DMS114 treated with DMSO at 0.1 percent for 48 hours (cell line): Measurements from ENCODE around the gene ZNF70.

ENCODE experiments used
- DNase-seq: peaks from one replicate; lab custom pipeline; 2025; ENCODE audit not compliant: unreplicated experiment; lab: John Stamatoyannopoulos, UW

ZNF70 gene

GRCh38 chr22:23779731-23780130 lies 28.8 kb upstream of the ZNF70 start:
- DNase-seq, result no peak

GRCh38 chr22:23779083-23779482 lies 28.2 kb upstream of the ZNF70 start:
- no peak for DNase-seq

DNA sequence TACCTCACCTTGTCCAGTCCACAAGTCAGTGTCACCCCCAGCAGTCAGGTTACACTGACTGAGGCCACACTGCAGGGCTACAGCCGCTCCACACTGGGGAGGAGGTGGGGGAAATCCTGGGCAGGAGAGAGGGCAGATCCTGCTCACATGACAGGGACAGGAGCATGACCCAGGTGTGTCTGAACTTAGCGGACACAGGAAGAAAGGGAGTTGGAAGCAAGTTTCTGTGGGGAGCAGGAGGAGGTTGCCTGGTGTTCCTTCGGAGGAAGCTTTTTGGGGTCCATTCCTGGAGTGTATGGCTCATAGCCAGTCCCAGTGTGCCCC lies 27.6 kb upstream of the ZNF70 start:
- no peak for DNase-seq

- DNase-seq, result no peak
Measured at GRCh38 chr22:23777776-23778576, 27.1 kb upstream of the ZNF70 start.

DNA sequence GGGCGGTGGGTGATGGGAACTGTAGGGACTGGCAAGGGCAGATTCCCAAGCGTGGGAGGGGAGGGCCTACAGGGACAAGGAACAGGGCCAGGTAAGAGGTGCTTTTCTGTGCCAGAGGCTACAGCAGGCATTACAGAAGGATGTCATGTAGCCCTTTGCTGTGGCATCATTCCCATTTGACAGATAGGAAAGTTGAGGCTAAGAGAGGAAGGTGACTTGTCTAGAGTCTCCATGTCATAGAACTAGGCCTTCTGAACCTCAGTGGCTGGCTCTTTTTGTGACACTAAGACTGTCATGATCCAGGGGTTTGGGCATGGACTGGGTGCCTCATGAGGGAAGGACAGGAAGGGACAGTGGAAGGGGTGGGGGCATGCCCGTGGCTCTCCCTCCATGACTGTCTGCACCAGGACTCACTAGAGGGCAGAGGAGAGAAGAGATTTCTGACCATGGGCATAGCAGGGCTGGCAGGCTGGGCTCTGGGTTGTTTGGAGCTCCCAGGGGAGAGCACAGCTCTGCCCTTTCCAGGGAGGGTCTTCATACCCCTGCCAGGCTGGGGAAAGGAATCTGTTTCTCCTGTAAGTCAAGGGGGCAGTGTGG lies 25.0 kb upstream of the ZNF70 start:
- no peak for DNase-seq

GRCh38 chr22:23774922-23775436 lies 24.1 kb upstream of the ZNF70 start:
- no peak for DNase-seq

DNA sequence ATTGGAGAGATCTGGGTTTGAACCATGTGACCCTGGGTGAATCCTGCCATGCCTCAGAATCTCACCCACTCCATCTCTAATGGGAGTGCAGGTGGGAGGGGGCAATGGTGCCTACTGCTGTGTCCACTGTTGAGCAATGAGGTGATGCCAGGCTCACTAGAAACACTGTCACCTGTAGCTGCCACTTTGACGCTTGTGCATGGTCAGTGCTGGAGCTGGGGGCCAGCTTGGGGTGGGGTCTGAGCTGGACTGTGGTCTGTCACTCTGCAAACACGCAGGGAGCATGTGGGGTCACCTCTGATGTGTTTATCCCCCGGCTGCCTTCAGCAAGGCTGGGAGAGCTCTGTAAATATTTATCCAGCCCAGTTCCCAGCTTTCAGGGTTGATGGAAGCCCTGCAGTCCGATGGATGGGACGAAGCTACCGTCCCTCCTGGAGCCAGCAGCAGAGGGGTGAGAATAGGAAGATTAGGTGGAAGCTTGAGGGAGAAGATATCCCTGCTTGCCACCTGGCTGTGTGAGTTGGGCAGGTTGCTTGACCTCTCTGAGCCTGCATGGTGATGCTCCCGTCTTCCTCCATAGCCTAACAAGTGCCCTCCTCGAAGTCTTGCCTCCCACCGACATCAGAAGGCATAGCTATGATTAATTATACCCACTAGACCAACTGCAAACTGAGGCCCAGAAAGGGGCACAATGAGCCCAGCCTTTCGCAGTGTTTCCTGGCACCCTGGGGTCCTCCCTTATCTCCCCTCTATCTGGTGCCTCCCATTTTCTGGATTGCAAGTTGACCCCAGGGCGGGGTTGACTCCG lies 23.4 kb upstream of the ZNF70 start:
- no peak for DNase-seq

GRCh38 chr22:23773483-23774113 lies 22.7 kb upstream of the ZNF70 start:
- DNase-seq, result no peak

DNA sequence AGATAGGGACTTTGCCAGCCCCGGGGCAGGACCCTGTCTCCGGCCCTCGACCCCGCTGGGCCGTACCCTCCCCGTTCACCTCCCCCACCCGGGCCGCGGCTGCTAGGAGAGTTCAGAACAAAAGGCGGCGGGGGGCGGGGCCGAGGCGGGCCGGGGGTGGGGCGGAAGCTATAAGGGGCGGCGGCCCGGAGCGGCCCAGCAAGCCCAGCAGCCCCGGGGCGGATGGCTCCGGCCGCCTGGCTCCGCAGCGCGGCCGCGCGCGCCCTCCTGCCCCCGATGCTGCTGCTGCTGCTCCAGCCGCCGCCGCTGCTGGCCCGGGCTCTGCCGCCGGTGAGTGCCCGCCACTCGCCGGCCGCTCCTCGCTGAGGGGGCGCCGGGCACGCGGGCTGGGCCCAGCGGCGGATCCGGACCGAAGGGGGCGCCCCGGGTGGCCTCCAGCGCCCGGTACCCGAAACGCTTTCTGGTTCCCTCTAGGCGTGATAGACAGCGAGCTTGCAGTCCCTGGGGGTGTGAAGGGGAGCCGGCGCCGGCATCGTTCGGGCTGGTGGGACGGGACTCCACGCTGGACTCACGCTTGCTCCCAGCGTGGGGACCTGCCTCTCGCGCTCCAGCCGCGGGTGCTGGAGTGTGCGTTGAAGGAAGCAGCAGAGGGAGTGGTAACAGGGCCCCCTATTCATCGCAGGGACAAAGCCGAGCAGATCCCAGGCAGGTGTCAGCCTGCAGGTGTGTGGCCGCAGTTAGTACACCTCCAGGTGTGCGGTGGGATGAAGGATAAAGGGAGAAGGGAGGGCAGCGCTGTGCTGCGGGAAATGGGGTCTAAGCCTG lies 21.9 kb upstream of the ZNF70 start, which contains the start of gene MMP11:
MMP11 (plus strand) TSS at position 201 of the 825 bp plus-strand sequence; CDS start at position 223, 22 bp downstream.
- no peak for DNase-seq

DNA sequence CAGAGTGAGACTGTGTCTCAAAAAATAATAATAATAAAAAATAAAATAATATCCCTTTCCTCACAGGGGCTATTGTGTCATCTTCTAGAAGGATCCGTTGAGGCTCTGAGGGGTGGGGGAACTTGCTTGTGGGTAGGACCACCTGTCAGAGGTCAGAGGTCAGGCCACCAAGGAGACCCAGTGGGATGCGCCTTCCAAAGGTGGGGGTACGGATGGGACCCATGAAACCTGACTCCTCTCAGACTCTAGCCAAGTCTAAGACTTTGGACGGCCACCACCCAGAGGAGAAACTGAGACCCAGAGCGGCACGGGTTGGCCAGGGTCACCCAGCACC lies 21.4 kb upstream of the ZNF70 start:
- DNase-seq, result no peak

DNA sequence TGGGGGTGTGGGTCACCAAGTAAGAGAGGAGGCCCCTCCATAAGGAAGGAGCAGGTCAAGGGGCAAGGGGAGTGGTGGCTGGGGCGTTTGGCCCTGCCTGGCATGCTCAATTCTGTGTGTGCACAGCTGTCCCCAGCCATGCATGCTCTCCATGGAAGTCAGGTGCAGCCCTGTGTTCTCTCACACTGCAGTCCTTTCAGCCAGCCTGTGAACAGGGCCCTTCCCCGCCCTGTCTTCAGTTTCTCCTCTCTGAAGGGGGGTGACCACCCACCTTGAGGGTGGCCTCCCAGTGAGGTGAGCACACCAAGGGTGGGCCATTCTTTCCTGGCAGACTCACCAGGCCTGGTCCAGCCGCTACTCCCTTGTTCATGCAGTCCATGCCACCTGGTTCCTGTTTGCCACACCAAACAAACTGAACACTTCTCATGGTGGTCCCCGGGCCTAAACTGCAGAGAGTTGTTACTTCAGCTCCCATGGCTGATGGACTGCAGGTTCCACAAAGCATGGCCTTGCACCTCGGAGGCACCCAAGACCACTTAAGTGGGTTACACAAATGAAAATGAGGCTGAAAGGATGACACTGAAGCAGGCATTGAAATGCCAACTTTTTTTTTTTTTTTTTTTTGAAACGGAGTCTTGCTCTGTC lies 18.5 kb upstream of the ZNF70 start:
- DNase-seq, result no peak

DNA sequence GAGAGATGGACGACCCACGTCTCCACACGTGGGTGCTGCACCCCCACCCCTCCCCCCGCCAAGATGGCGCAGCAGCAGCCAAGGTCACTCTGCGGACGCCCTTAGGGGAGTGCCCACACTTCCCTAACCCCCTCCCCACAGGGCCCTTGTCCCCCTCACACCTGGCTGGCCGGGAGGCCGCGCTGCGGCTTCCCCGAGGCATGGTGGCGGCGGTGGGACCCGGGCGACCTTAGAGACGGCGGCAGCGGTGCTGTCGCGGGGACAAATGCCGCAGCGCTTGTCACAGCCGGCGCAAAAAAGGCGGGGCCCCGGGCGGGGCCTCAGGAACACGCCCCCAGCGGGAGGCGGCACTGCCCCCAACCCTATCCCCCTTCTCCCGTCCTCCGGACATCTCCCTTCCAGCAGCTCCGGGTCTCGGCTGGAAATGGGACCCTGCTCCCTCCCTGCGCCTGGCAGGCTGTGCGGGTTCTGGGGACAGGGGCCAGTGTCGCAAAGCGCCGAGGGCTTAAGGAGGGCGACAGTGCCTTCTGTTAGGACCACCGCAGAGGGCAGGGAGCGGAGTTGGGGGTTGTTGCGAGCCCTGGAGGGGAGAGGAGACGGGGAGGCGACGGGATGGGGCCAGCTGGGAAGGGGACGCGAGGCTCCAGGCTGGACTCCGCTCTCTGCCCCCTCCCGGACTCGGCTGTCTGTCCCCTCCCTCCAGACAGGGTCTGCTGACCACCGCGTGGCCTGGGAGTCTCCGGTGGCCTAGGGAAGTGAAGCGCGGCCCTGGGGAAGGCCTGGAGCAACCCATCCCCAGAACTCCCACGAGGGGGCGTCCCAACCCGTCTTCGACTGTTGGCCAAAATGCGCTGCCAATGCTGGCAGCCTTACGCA lies 17.0 kb upstream of the ZNF70 start, which contains the start of gene CHCHD10:
CHCHD10 (minus strand) TSS at position 300 of the 876 bp plus-strand sequence; CDS start at position 202, 98 bp downstream.
- peak; percentile 62 for DNase-seq

DNA sequence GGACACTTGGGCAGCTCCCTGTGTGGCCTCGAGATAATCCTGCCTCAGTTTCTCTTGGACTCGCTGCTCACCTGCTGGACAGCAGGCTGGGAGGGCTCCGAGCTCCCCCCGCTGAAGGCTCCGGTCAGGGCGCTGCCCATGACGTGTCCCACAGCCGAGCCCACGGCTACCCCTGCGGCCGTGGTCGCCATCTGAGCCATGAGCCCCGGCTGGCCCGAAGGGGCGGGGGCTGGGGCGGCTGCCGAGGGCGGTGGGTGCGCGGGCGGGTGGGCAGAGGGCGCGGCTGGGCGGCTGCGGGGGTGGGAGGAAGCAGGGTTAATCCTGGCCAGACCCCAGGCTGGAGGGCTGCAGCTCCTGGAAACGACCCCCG lies 16.4 kb upstream of the ZNF70 start:
- no peak for DNase-seq

DNA sequence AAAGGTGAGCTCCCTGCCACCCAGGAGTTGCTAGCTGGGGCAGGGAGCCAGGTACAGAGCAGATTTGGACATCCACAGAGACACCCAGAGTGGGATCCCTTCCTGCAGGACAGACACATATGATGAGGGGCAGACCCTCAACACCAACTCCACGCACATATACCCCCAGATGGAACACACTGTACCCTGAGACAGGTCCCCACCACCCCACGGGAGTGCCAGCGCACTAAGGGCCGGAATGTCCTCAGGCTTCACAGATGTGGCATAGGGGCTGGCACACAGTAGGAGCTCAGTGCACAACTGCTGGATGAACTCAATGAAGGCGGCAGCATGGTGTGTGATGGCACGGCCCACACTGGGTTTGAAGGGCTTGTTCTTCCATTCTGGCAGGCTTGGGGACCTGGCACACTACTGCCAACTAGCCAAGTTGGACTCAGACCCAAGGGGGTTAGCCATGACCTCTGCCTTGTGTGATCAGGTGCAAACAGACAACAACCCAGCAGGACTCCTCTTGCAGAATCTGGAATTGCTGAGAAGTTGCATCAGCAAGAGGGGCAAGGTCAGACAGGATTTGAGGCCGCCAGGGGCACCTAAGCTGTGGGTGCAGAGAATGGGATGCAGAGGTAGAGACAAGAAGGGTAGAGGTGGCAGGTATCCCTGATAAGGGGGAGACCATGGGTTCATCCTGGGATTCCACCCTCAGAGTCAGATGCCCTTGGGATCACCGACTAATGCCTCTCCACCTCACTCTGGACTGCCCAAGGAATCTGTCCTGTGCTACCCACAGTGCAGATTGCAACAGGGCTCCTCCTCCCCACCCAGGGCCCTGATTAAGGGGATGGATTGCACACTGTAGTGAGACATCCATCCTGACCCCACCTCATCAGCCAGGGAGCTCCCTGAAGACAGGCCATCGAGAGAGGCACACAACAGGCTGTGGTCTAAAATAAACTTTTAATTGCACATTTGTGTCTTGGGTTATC lies 14.3 kb upstream of the ZNF70 start:
- no peak for DNase-seq

- no peak for DNase-seq
Measured at GRCh38 chr22:23763954-23764353, 13.0 kb upstream of the ZNF70 start.

GRCh38 chr22:23763579-23763945 lies 12.7 kb upstream of the ZNF70 start:
- DNase-seq, result no peak

- no peak for DNase-seq
Measured at GRCh38 chr22:23762842-23763578, 12.1 kb upstream of the ZNF70 start, which contains the start of gene C22orf15. TSS of gene C22orf15 (plus strand) at chr22:23762990. CDS start at chr22:23763307, 317 bp downstream.
